ENCODE data around the gene GRIP1. TPM values are rescaled to one million over a fixed set of nuclear protein-coding genes. Genes with fewer than 3 reads are reported as not detected.

GRIP1 gene
- total and polyA plus RNA-seq, 2 of the 4 experiments (the other 2 are of a cell fraction): under 0.01 to 0.07 TPM

DNA sequence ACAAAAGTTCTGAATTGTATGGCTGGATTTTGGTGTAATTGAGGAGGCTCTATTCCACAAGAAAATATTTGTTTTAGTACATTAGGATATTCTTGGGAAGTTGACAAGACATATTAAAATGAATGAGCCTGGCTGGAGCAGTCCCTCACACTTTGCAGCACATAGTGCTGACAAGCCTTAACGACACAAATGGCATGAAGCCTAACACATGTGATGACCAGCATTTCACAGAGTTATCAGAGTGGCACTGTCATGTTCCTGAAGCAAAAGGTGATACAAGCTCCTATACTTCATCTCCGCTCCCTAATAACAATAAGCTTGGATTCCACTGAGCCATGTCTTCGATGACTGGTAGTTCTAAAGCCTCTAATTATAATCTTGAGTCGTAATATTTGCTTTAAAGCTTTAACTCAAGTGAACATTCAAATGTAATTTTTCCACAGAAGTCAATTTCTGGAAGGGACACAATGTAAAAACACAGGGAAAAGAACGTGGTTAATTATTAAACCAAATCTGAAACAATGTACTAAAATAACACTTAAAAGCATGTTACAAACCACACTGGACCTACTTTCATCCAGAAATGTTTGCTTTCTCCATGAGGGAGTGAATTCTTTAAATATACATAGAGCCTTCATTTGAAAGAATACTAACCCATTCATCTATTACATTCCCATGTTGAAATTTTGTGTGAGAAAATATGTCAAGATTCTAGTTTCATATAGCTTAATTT lies 49.6 kb downstream of the GRIP1 start:
- no peak overlapping the region for H3K4me2 ChIP-seq (ENCODE audit: low read depth, low read length)
- intact Hi-C loops (cut with micrococcal nuclease) (no loop called here), dilution Hi-C loops (cut with HindIII; ENCODE audit: low sequenced_read_pairs, unreplicated experiment) (no loop called here), in situ Hi-C loops (cut with MboI; ENCODE audit: low sequenced_read_pairs) (no loop called here)
- CTCF ChIA-PET: no interaction called here
- H3K79me1 ChIP-seq (ENCODE audit: low read depth in 1 of 2, low read length in 2 of 2): no peaks in the 10 kb centered on the region
- no peaks in the 10 kb centered on the region for H3K4me1 ChIP-seq (ENCODE audit: control insufficient read depth, insufficient read depth, low read length)
- H3K23ac ChIP-seq (ENCODE audit: low read depth, low read length): no peak overlapping the region
- H3K4me3 ChIP-seq (ENCODE audit: insufficient read depth, low read depth, low read length): no peak overlapping the region
- H2AK5ac ChIP-seq (ENCODE audit: low read depth, low read length): no peak overlapping the region
- H2AK9ac ChIP-seq (replicated peaks; ENCODE audit: low read depth, low read length, poor library complexity): no peak overlapping the region
- no peak overlapping the region for H3K18ac ChIP-seq (ENCODE audit: low read depth, low read length)
- H4K8ac ChIP-seq (ENCODE audit: low read depth in 2 of 2, low read length in 2 of 2): no peak overlapping the region
- POLR2A ChIA-PET (ENCODE audit: unreplicated experiment): no interaction called here
- BruUV-seq (replicated peaks): no TSS peak
- 29% methylated on average over 1 of the region's 5 CpGs; no CpG with 5 or more reads in 1 of the 2 experiments for WGBS, 2 experiments (ENCODE audit: extremely low coverage in 2 of 2, insufficient read length in 1 of 2)
- no peak overlapping the region for H2BK120ac ChIP-seq (ENCODE audit: low read depth, low read length)
- H3K27me3 ChIP-seq (ENCODE audit: control insufficient read depth, insufficient read depth, low read length): peaks cover 5% of the 10 kb centered on the region
- H3K56ac ChIP-seq (ENCODE audit: extremely low read depth, insufficient read depth, low read length): no peak overlapping the region
- ATAC-seq (ENCODE audit: low read depth) (no peak), DNase-seq (no peak)
- H3K14ac ChIP-seq (replicated peaks; ENCODE audit: low read depth, low read length): no peak overlapping the region
- no peaks in the 10 kb centered on the region for H4K20me1 ChIP-seq (ENCODE audit: insufficient read depth, low read length)
- H3K36me3 ChIP-seq (ENCODE audit: control insufficient read depth, insufficient read depth, low read length): no peaks in the 10 kb centered on the region
- H3K9me1 ChIP-seq (ENCODE audit: insufficient read depth, low read length): no peaks in the 10 kb centered on the region
- no peak overlapping the region for H3K27ac ChIP-seq (ENCODE audit: insufficient read depth, low read length)
- no peak overlapping the region for H2AFZ ChIP-seq (replicated peaks; ENCODE audit: low read length, poor library complexity)
- no peak overlapping the region for H2BK15ac ChIP-seq (ENCODE audit: low read depth, low read length)
- H4K91ac ChIP-seq (ENCODE audit: insufficient read depth, low read depth, low read length): no peak overlapping the region
- H3K9me3 ChIP-seq (ENCODE audit: control insufficient read depth, insufficient read depth, low read length): no peaks in the 10 kb centered on the region
- no peak overlapping the region for H3K4ac ChIP-seq (ENCODE audit: low read depth, low read length)
- H4K5ac ChIP-seq (ENCODE audit: low read depth, low read length): no peak overlapping the region
- H2BK5ac ChIP-seq (ENCODE audit: low read depth, low read length, poor library complexity, severe bottlenecking): no peak overlapping the region
- no peak overlapping the region for H2BK20ac ChIP-seq (ENCODE audit: low read depth, low read length)
- no peak overlapping the region for H3K9ac ChIP-seq (ENCODE audit: low read depth, low read length)
- TF ChIP-seq SMC3 (IDR thresholded peaks at IDR 0.05; ENCODE audit: low read depth, low read length): no peak
- no peak for TF ChIP-seq MAZ (IDR thresholded peaks at IDR 0.05; ENCODE audit: borderline replicate concordance, low read depth, low read length)
- no peak for TF ChIP-seq CEBPB (IDR thresholded peaks at IDR 0.05; ENCODE audit: low read depth, low read length)
- TF ChIP-seq, protein P1, sequence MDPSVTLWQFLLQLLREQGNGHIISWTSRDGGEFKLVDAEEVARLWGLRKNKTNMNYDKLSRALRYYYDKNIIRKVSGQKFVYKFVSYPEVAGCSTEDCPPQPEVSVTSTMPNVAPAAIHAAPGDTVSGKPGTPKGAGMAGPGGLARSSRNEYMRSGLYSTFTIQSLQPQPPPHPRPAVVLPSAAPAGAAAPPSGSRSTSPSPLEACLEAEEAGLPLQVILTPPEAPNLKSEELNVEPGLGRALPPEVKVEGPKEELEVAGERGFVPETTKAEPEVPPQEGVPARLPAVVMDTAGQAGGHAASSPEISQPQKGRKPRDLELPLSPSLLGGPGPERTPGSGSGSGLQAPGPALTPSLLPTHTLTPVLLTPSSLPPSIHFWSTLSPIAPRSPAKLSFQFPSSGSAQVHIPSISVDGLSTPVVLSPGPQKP (IDR thresholded peaks at IDR 0.05; ENCODE audit: borderline replicate concordance, low read depth, low read length): no peak
- TF ChIP-seq NFE2L2 (IDR thresholded peaks at IDR 0.05; ENCODE audit: low read depth, low read length): no peak
- TF ChIP-seq FOS (IDR thresholded peaks at IDR 0.05; ENCODE audit: low read depth, low read length): no peak
